Ureter (tissue), 1 donor: ENCODE data around the gene JARID2. TPM values are rescaled to one million over a fixed set of nuclear protein-coding genes. Genes with fewer than 3 reads are reported as not detected.

Experiments used
- DNase-seq: peaks from one replicate; pipeline ENCODE4 v3.0.0-alpha.2; 2020; ENCODE audit warnings: low spot score
- total RNA-seq: library from RNA; stranded (reverse); gene quantifications from one replicate; pipeline ENCODE4 v1.2.4, GENCODE V29; 2023
- donor health status: DM: yes; HTN: yes; CAD: no.

The JARID2 gene
- total RNA-seq, 1 donor from 2014 or later: 17.5 TPM

DNA sequence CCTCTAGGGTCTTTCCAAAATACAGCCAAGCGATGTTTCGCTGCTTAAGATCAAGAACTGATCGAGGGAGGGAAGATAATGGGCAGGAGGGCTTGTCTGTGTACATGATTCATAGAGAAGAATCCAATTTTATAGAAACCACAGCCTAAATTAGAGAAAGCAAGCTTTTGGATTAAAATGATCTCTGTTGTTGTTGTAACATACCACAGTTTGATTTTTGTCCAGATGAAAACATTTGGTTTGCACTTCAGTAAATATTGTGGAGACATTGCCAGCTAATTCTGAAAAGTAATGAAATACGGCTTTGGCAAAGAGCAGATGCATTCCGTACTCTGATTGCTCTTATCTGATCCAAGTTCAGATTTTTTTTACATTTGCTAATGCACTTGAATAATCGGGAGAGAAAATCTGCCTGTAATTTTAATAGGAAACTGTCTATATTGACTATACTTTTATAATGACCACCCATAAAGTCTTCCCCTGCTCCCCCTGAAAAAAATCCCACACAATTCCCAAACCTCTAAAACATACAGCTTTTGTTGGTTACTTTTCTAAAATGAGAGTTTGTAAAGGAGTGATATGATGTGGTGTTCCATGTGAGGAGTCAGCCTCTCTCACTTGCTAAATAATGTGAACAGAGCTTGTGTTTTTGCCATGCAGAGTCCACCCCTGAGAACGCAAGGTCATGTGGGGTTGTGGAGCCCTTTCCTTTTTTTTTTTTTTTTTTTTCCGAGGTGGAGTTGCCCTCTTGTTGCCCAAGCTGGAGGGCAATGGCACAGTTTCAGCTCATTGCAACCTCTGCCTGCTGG lies 217.1 kb downstream of the JARID2 start:
- DNase-seq: no peak

DNA sequence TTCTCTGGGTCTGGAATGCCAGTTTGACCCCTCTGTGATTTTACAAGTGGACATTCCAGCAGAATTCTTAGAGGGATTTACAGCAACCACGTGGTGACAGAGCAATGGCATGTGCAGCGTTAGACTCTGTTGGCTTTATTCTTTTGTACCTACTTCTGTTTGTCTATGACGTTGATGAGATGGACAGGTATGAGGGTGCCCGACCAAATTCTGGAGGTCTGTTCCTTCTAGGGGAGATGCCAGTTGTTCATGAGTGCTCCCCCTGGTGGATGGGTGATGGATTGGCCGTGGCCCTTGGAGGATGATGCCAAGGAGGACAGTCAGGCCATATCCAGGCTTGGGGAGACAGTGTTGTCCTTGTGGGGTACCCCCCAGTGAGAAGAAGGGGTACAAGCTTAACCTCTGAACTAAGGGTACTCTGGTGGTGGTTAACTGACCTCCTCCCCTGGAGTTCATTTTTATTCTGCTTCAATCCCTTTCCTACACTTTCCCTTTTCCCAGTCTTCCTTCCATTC lies 218.4 kb downstream of the JARID2 start:
- no peak for DNase-seq

DNA sequence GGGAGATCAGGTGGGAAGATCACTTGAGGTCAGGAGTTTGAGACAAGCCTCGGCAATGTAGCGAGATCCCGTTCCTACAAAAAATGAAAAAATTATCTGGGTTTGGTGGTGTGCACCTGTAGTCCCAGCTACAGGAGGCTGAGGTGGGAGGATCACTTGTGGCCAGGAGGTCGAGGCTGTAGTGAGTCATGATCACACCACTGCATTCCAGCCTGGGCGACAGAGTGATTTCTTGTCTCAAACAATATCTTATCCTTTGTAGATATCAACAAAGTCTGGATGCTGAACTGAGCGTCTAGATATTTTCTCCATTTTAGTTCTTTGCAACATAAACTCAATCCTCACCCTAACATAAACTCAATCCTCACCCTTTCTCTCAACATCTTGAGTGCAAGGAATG lies 219.3 kb downstream of the JARID2 start:
- DNase-seq: no peak

DNA sequence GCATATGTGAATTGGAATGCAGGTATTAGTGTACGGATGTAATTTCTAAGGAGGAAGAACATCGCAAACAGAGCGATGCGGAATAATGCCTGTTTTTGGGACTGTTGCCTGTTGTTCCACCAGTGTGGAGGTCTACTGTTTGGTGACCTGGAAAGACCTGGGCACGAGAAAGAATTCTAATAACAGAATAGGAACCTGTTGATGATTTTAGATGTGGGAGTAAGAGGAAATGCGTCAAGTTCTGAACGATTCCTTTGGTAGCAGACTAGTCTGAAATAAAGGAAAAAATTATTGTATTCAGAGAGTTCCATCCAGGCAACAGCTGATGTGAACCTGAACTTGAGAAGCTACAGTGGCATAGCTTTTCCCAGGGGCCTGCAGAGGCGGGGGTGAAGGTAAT lies 224.9 kb downstream of the JARID2 start:
- no peak for DNase-seq

DNA sequence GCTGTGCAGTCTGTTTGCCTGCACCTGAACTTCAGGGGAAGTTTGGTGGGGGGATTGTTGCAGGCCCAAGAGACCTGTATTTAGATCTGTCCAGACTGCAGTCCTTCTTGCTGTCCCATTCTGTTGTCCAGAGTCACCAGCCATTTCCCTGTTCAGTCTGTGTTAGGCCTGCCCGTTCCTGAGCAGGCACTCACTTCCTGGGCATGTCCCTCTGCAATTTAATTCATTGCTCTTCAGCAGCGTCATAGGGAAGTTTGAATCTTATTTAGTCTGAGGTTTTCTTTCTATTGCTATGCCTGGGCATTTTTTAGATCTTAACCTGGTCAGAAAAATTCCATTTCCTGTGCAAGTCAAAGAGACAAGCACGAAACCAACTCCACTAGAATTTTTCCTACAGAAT lies 226.8 kb downstream of the JARID2 start:
- DNase-seq: no peak

DNA sequence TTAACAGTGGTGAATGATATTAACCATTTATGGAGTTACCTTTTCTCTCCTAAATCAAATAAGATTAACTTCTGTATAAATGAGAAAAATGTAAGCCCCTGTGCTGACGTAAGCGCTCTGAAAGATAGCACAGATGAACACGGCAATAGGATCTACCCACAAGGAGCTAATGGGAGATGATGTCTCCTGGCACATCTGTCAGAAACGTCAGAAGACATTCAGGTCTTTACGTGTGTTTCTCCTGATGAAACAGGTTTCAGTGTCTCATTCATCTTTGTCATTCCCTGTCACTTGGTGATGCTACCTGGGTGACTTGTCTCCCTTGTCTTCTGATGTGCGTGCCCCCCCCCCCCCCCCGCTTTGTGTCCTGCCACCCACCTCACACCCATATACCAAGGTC lies 227.3 kb downstream of the JARID2 start:
- no peak for DNase-seq

DNA sequence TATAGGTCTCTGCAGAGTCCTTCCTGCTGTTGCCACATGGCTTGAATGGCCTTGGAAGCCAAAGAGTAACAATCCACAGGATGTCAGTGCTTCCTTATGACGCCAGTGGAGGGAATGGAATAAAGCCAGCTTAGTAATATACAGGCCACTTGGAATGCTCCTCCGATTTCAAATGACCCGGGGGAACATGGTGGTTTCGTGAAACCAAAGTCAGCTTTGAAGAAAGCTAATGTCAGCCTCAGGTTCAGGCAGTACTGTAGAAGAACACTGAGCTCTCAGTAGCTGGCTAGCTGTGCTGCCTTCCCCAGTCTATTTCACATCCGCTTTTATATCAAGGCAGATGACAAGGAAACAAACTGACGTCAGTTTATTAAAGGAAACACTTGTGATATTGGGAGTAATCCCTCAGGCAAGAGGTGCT lies 227.9 kb downstream of the JARID2 start:
- no peak for DNase-seq

DNA sequence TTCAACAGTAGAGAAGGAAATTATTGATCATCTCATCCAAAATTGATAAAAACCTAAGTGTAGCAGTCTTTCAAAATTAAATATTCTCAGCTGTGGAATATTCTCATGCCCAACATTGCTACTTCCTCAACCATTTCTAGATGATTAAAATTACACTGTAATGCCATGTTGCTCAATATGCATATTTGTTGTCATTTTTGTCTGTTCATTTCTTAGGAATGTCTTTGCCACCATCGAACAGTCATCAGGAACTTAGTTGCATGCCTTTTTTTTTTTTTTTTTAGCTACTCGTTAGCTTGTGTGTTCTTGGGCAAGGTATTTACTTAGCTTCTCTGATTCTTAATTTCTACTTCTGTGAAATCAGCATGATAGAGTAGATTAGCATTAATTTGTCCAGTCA lies 228.3 kb downstream of the JARID2 start:
- DNase-seq: no peak

DNA sequence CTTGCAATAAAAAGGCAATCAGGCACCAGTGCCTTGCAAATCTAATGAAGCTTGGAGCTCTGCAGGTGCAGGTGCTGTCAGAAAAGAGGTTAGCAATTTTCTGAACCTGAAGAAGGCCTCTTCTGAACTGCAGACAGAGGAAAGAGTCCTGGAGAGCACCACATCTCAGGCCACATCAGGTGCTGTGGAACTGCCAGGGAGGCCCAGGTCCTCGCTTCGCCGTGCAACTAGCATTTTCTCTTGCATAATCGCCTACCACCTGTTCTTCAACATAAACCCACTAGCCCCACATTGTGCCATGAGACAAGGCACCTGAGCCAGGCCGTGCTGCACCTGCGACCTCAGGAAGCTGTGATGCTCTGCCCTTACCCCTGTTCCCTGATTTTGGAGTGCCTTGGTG lies 229.4 kb downstream of the JARID2 start:
- no peak for DNase-seq

DNA sequence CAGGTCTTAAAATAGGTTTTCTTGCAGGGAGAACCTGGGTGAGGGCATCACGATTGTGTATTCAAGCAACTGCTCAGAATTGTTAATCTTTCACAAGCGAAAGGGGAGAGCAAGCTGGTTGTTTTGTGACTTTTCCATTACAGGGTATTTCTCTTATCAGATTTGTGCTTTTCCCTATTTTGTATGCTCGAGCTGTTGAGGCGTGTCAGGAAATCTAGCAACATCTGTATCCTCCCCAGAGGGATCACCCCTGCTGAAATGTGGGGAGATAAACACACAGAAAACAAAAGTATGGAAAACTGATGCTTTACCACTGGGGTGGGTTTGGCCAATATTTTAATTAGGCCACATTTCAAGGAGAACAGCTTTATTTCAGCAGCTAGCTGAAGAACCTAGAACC lies 230.0 kb downstream of the JARID2 start:
- DNase-seq: no peak

DNA sequence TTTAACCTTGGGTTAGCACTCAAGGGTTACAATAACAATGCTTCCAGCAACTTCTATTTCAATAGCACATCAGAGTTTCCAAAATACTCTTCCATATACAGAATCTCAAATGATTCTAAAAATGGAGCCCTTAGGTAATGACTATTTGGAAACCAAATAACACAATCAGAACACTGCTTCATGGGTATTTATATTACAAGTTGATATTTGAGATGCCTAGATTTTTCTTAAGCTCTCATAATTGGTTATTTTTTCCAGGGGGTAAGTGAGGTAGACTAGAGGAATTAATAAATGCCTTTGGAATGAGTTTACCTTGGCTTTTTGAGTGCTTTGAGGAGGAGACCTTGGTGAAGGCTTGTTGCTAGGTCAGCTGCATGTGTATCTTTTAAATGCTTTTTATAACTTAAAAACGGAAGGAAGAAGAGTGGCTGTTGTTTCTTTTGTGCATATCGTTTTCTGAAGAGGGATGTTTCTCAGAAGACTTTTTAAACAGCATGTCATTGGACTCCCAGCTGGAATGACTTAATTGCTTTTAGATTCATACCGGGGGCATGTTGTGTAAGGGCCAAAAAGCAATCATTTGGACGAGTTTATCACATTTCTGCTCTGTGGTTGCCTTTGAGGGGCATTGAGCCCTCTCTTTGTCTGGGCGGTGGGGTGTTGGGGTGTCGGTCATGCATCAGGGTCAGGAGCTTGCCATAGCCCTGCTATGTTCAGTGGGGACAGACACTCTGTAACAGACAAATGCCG lies 230.9 kb downstream of the JARID2 start:
- DNase-seq: no peak

DNA sequence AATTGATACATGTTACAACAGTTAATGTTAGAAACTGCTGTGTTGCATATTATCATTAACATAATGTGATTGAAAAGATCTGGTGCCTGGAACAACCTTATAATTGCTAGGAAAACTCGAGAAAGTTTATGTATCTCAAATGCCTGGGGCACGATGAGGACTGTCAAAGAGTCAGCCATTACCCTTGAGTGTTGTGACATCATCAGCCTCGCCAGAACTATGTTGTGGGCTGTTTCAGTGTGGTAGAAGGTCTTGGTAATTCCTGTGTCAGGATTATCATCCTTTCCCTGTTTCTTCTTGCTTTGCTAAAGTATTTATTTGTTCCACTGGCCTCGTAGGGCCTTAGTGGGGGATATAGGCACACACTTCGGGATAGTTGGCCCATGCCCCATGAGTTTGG lies 231.9 kb downstream of the JARID2 start:
- DNase-seq: no peak

DNA sequence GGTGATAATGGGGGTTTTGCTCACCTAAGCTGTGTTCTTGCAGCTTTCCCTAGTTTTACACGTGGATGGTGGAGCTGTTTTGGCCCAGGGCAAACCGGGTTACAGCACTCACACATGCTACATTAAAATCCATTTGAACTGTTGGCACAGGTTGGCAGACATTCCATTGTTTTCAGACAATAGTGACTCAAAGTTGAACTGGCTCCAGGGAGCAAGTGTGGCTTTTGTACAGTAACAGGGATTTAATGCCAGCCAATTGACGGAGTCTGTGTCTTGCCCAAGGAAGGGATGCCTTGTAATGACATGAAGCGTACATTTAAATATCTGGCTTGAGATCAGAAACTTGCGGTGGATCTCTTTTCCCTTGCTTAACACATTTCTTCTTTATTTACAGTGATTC lies 233.9 kb downstream of the JARID2 start:
- no peak for DNase-seq

DNA sequence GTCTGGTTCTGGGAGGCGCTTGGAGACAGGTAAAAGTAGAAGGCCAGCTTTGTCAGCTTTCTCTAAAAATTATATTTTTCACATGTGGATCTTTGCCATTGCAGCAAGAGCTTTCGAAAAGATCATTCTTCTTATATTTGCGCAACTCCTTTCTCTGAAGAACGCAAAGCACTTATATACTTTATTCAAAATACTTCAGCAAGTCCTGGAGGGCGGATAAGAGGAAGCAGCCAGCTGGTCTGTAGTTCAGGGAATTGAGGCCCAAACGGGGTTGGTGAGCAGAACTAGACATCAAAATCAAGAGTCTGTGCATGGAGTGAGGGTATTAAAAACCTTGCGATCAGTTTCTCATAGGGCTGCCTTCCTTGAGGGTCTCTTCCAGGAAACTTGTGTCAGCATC lies 234.7 kb downstream of the JARID2 start:
- no peak for DNase-seq

DNA sequence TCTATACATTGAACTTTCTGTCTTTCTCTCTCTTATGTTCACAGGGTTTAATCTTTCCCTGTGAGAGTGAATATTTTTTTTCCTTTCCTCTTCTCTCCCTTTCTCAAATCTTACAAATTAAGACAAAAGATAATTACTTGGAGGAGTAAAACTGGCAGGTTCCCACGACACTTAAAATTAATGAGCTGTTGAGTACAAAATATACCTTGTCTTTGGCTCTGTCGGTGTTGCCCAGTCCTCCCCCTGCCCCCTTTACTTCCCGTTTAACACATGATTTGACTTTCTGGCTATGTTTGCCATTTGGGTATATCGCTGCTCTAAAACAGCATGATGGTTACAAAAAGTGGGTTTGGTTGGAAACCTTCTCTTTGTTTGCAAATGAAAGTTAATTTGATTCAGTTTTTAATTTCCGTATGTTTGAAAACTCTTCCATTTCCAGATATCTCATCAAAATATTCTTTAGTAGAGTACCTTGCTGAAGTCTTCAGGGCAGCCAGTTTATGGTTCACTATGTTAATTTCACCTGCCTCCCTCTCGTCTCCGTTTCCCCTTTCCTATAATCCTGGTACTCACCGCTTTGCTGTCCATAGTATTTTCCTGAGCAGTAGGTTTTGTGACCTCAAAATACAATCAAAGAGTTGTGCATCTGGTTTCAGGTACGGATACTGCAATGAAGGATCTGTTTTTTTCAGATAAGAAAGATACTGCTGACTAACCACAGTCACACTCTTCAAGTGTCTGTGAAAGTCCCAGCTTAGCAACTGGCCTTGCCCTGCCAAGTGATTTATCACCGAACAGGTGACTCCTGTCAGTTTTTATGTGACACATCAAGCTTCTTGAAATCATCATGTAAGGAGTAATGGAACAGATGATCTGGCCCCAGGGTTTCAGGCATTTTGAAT lies 235.8 kb downstream of the JARID2 start:
- DNase-seq: no peak

DNA sequence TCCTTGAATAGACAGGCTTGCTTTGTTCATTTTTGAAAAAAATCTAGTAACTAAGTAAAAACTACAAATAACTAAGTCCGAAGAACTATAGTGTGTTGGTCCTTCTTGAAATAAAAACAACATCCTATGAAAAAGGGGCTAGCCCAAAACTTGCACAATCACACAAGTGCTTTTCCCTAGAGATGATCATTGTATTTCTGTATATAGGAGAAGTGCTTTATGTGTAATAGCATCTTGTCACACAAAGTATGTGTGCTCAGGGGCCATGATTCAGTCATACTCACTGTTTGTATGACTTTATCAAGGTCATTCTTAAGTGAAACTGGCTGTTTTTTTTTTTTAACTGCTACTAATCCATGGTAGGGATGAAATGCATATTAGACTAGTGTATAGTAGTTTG lies 237.2 kb downstream of the JARID2 start:
- DNase-seq: no peak

DNA sequence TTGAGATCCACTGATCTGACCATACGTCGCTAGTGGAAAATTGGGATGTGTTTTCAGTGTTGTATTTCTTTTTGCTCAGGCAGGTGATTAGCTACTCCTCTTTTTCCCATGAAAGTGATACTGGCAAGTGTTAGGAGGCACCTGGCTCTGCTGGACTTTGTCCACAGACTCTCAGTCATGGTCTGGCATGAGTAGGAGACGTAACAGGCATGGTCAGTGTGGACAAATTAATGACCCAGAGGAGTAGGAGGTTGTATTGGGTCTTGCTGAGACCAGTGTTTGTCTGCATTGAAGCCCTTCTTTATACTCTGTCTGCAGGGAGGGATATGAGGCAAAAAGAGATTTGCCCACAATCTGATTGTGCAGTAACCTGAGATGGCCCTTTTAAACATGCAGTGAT lies 238.3 kb downstream of the JARID2 start:
- no peak for DNase-seq

DNA sequence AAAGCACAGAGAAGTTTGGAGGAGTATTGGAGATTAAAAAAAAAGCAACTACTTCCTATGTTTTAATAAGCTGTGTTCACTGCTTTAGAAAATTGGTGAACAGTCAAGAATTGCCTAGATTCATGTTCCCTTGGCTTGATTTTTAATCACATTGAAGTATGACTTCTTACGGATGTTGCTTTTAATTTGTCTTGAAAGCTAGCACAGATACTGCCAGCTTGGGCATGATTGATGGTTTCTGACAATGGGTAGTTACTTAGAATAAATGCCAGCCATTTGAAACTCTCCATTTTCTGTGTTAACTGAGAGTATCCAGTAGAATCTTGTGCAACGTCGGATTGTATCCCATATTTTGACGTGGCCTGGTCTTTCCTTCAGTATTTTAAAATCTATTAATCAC lies 239.0 kb downstream of the JARID2 start:
- no peak for DNase-seq

DNA sequence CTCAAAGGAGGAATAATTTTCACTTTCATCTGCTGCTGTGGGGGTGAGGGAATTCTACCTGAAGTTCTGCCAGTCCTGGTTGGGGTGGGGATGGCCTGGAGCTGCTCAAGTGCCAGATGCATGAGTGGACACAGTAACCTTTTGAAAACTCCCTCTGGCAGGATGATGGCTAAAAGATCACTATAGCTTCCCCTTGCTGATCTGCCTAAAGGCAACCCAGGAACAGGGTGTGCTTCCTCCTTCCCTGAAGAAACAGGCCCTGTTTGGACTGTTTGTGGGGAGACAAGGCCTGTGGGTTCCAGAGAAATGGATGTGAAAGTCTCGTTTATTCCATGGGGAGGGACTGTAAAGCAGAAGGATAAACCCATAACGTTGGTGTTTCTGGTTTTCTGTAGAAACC lies 240.1 kb downstream of the JARID2 start:
- no peak for DNase-seq

DNA sequence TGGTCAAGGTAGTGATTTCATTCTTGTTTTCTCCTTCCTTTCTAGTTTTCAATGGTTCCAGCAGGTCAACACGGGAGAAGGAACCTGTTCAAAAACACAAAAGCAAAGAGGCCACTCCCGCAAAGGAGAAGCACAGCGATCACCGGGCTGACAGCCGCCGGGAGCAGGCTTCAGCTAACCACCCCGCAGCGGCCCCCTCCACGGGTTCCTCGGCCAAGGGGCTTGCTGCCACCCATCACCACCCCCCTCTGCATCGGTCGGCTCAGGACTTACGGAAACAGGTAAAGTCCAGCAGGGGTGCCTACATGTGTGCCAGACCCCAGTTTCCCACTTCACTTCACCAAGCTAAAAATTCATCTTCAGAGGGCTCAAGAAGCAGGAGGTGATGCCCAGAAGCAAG lies 241.4 kb downstream of the JARID2 start:
- DNase-seq: no peak

DNA sequence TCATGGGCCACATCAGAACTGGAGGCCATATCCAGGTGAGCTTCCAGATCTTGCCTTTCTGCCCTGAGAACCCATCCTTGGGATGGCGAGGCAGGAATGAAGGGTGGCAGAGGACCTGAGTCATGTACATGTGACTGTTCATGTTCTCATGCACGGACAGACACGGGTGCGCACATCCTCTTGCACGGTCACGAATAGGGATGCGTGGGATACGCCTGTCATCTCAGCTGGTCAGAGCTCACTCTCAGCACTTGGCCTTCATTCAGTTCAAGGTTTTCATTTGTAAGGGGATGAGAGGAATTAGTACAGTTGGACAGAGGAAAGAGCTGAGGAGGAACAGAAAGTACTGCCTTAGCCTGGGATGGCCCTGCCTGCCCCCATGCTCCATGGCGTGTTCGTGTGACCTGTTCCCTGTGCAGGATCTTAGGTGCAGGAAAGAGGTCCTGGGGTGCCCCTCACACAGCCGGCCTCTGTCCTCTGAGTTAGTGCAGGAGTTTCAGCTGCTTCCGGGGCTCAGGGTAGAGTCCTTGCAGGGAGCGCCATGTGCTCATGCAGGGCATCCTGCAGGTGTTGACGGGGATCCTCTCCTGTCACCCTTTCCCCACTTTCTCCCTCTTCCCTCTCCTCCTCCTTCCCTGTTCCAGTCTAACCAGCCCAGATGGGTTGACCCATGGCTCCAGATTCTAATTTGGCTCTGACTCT lies 243.5 kb downstream of the JARID2 start:
- DNase-seq: no peak
